Measurements from ENCODE around the gene ERICH6.

DNA sequence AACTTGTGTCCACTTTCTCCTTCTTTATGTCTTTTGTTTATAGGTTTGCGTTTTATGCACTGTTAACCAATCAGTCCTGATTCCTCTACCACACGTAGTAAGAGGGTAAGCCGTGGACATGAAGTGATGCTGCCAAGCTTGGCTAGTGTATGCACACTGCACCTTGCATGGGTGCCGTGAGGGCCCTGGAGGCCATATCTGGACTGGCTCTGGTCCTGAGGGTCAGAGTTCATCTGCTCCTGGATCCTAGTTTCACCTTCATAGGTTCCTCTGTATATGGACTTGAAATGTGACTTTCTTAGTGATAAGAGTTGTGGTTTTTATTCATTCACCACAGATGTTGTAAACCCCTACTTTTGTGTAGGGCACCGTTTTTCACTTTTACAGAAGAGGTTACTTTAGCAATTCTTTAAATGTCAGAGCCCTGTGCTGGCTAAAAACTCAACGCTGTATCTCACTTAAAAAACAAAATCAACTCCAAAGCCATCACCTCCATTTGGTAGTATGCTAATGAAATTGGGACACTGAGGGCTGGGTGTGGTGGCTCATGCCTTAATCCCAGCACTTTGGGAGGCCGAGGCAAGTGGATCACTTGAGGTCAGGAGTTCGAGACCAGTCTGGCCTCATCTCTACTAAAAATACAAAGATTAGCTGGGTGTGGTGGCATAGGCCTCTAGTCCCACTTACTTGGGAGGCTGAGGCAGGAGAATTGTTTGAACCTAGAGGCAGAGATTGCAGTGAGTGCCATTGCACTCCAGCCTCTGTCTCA lies 36.3 kb upstream of the ERICH6 start:
- TF ChIP-seq, protein P1, sequence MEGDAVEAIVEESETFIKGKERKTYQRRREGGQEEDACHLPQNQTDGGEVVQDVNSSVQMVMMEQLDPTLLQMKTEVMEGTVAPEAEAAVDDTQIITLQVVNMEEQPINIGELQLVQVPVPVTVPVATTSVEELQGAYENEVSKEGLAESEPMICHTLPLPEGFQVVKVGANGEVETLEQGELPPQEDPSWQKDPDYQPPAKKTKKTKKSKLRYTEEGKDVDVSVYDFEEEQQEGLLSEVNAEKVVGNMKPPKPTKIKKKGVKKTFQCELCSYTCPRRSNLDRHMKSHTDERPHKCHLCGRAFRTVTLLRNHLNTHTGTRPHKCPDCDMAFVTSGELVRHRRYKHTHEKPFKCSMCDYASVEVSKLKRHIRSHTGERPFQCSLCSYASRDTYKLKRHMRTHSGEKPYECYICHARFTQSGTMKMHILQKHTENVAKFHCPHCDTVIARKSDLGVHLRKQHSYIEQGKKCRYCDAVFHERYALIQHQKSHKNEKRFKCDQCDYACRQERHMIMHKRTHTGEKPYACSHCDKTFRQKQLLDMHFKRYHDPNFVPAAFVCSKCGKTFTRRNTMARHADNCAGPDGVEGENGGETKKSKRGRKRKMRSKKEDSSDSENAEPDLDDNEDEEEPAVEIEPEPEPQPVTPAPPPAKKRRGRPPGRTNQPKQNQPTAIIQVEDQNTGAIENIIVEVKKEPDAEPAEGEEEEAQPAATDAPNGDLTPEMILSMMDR (IDR thresholded peaks at IDR 0.05) = no peak
- TF ChIP-seq EP300 (IDR thresholded peaks at IDR 0.05) = no peak
